ENCODE results near the gene ILF3.

ILF3 gene

GRCh38 chr19:10688545-10689280 is 34.6 kb downstream of the ILF3 start:
- in situ Hi-C loops (cut with HindIII; ENCODE audit: low pct_ligation_motif_present, low pct_unique_long_range_greater_than_20kb, low sequenced_read_pairs), result no loop called here
- DNase-seq, result no peak

- in situ Hi-C loops (cut with HindIII; ENCODE audit: low pct_ligation_motif_present, low pct_unique_long_range_greater_than_20kb, low sequenced_read_pairs), result no loop called here
- no peak for DNase-seq
Observed at GRCh38 chr19:10690341-10690781, 36.2 kb downstream of the ILF3 start.

GRCh38 chr19:10691178-10691881 is 37.2 kb downstream of the ILF3 start:
- DNase-seq, result no peak
- in situ Hi-C loops (cut with HindIII; ENCODE audit: low pct_ligation_motif_present, low pct_unique_long_range_greater_than_20kb, low sequenced_read_pairs), result no loop called here

GRCh38 chr19:10691883-10692282 is 37.7 kb downstream of the ILF3 start:
- in situ Hi-C loops (cut with HindIII; ENCODE audit: low pct_ligation_motif_present, low pct_unique_long_range_greater_than_20kb, low sequenced_read_pairs), result no loop called here
- no peak for DNase-seq

- in situ Hi-C loops (cut with HindIII; ENCODE audit: low pct_ligation_motif_present, low pct_unique_long_range_greater_than_20kb, low sequenced_read_pairs), result no loop called here
- no peak for DNase-seq
Observed at GRCh38 chr19:10692673-10693264, 38.6 kb downstream of the ILF3 start.

GRCh38 chr19:10694706-10695307 is 40.7 kb downstream of the ILF3 start:
- in situ Hi-C loops (cut with HindIII; ENCODE audit: low pct_ligation_motif_present, low pct_unique_long_range_greater_than_20kb, low sequenced_read_pairs), result no loop called here
- no peak for DNase-seq

GRCh38 chr19:10695401-10696398 is 41.6 kb downstream of the ILF3 start:
- in situ Hi-C loops (cut with HindIII; ENCODE audit: low pct_ligation_motif_present, low pct_unique_long_range_greater_than_20kb, low sequenced_read_pairs), result no loop called here

GRCh38 chr19:10699650-10700335 is 45.6 kb downstream of the ILF3 start:
- DNase-seq, result peak; percentile 60
- in situ Hi-C loops (cut with HindIII; ENCODE audit: low pct_ligation_motif_present, low pct_unique_long_range_greater_than_20kb, low sequenced_read_pairs), result no loop called here

More at GRCh38 chr19:10695401-10696398, 41.6 kb downstream of the ILF3 start:
- peak; percentile 91 for DNase-seq

GRCh38 chr19:10701955-10702525 is 47.9 kb downstream of the ILF3 start:
- in situ Hi-C loops (cut with HindIII; ENCODE audit: low pct_ligation_motif_present, low pct_unique_long_range_greater_than_20kb, low sequenced_read_pairs), result no loop called here
- no peak for DNase-seq

GRCh38 chr19:10706990-10707389 is 52.8 kb downstream of the ILF3 start:
- no peak for DNase-seq

GRCh38 chr19:10707440-10707839 is 53.3 kb downstream of the ILF3 start:
- in situ Hi-C loops (cut with HindIII; ENCODE audit: low pct_ligation_motif_present, low pct_unique_long_range_greater_than_20kb, low sequenced_read_pairs), result no loop called here
- no peak for DNase-seq

More at GRCh38 chr19:10706990-10707389, 52.8 kb downstream of the ILF3 start:
- in situ Hi-C loops (cut with HindIII; ENCODE audit: low pct_ligation_motif_present, low pct_unique_long_range_greater_than_20kb, low sequenced_read_pairs), result no loop called here

- in situ Hi-C loops (cut with HindIII; ENCODE audit: low pct_ligation_motif_present, low pct_unique_long_range_greater_than_20kb, low sequenced_read_pairs), result no loop called here
- DNase-seq, result no peak
Observed at GRCh38 chr19:10708291-10708690, 54.1 kb downstream of the ILF3 start.

GRCh38 chr19:10712045-10712444 is 57.9 kb downstream of the ILF3 start:
- in situ Hi-C loops (cut with HindIII; ENCODE audit: low pct_ligation_motif_present, low pct_unique_long_range_greater_than_20kb, low sequenced_read_pairs), result no loop called here

GRCh38 chr19:10712754-10713153 is 58.6 kb downstream of the ILF3 start:
- in situ Hi-C loops (cut with HindIII; ENCODE audit: low pct_ligation_motif_present, low pct_unique_long_range_greater_than_20kb, low sequenced_read_pairs), result no loop called here
- no peak for DNase-seq

More at GRCh38 chr19:10712045-10712444, 57.9 kb downstream of the ILF3 start:
- DNase-seq, result no peak

- no peak for DNase-seq
- in situ Hi-C loops (cut with HindIII; ENCODE audit: low pct_ligation_motif_present, low pct_unique_long_range_greater_than_20kb, low sequenced_read_pairs), result no loop called here
Observed at GRCh38 chr19:10713317-10713716, 59.2 kb downstream of the ILF3 start.

- no peak for DNase-seq
- in situ Hi-C loops (cut with HindIII; ENCODE audit: low pct_ligation_motif_present, low pct_unique_long_range_greater_than_20kb, low sequenced_read_pairs), result no loop called here
Observed at GRCh38 chr19:10717054-10717355, 62.9 kb downstream of the ILF3 start.

All from ACHN (cell line).